Measurements from ENCODE around the gene PTH2. TPM values are rescaled to one million over a fixed set of nuclear protein-coding genes. Genes with fewer than 3 reads are reported as not detected.

Gene PTH2
- total and polyA plus RNA-seq, 10 of the 15 experiments (the other 5 are each of a cell fraction or from before 2014, with no cell fraction given), result not detected

- TF ChIP-seq ZBTB4 (CRISPR knock-in tag; IDR thresholded peaks at IDR 0.05) (no peak), NKRF (conservative IDR thresholded peaks at IDR 0.05) (no peak), PRDM15 (CRISPR knock-in tag; IDR thresholded peaks at IDR 0.05) (no peak), SMARCA5 (IDR thresholded peaks at IDR 0.05) (no peak)
Measured at GRCh38 chr19:49414256-49414655, 9.0 kb downstream of the PTH2 start (continued).

Measured in GM12878 (cell line).